Activated naive CD8-positive, alpha-beta T cell treated with anti-CD3 and anti-CD28 coated beads for 36 hours (primary cell): Measurements from ENCODE around the gene ZBTB47. TPM values are rescaled to one million over a fixed set of nuclear protein-coding genes. Genes with fewer than 3 reads are reported as not detected.

ENCODE experiments used
- DNase-seq: peaks from one replicate; pipeline ENCODE4 v3.0.0; 2021
- H3K27ac Mint-ChIP-seq: one replicate; pipeline ENCODE4 v1.8.0; 2022; ENCODE audit warnings: mild to moderate bottlenecking, moderate library complexity, mixed read lengths
- H3K27me3 Mint-ChIP-seq: one replicate; pipeline ENCODE4 v1.8.0; 2022; ENCODE audit warnings: mild to moderate bottlenecking, mixed read lengths
- H3K36me3 Mint-ChIP-seq: one replicate; pipeline ENCODE4 v1.8.0; 2021; ENCODE audit warnings: mild to moderate bottlenecking, mixed read lengths
- H3K4me1 Mint-ChIP-seq: one replicate; pipeline ENCODE4 v1.8.0; 2021; ENCODE audit warnings: mixed read lengths
- H3K4me3 Mint-ChIP-seq: one replicate; pipeline ENCODE4 v1.8.0; 2022; ENCODE audit warnings: mild to moderate bottlenecking, moderate library complexity, mixed read lengths
- H3K9me3 Mint-ChIP-seq: one replicate; pipeline ENCODE4 v1.8.0; 2022; ENCODE audit warnings: mixed read lengths
- total RNA-seq, 2 experiments: library from RNA; stranded (reverse); gene quantifications; one replicate each; pipeline ENCODE4 v1.2.3, GENCODE V29; 2021

Gene ZBTB47
- total RNA-seq, 2 experiments from 2014 or later: 0.68 to 0.87 TPM

GRCh38 chr3:42702066-42702951, 48.8 kb downstream of the ZBTB47 start, which contains the start of gene HHATL:
Gene HHATL, minus strand, starts transcription at chr3:42702798. Its CDS starts 1,972 bp downstream, at chr3:42700826.
- Mint-ChIP-seq H3K9me3 (no peaks in the 10 kb centered on the region), H3K36me3 (no peaks in the 10 kb centered on the region), H3K27ac (no peak within 1 kb of the TSS), H3K4me1 (peaks cover 2% of the 10 kb centered on the region), H3K4me3 (no peak within 1 kb of the TSS), H3K27me3 (peaks cover 4% of the 10 kb centered on the region)
- DNase-seq: no peak

GRCh38 chr3:42702982-42703694, 49.6 kb downstream of the ZBTB47 start:
- H3K4me3 Mint-ChIP-seq: no peak overlapping the region
- H3K4me1 Mint-ChIP-seq: peaks cover 2% of the 10 kb centered on the region
- H3K27me3 Mint-ChIP-seq: peaks cover 4% of the 10 kb centered on the region
- no peaks in the 10 kb centered on the region for H3K36me3 Mint-ChIP-seq
- H3K27ac Mint-ChIP-seq: no peak overlapping the region
- DNase-seq: no peak
- H3K9me3 Mint-ChIP-seq: no peaks in the 10 kb centered on the region

GRCh38 chr3:42703695-42704025, 50.2 kb downstream of the ZBTB47 start:
- DNase-seq: no peak
- H3K4me1 Mint-ChIP-seq: peaks cover 2% of the 10 kb centered on the region
- H3K27ac Mint-ChIP-seq: no peak overlapping the region
- H3K4me3 Mint-ChIP-seq: no peak overlapping the region
- no peaks in the 10 kb centered on the region for H3K36me3 Mint-ChIP-seq
- no peaks in the 10 kb centered on the region for H3K9me3 Mint-ChIP-seq
- peaks cover 4% of the 10 kb centered on the region for H3K27me3 Mint-ChIP-seq

GRCh38 chr3:42704136-42704841, 50.8 kb downstream of the ZBTB47 start:
- no peaks in the 10 kb centered on the region for H3K9me3 Mint-ChIP-seq
- no peaks in the 10 kb centered on the region for H3K4me1 Mint-ChIP-seq
- peaks cover 4% of the 10 kb centered on the region for H3K27me3 Mint-ChIP-seq
- no peak overlapping the region for H3K27ac Mint-ChIP-seq
- H3K4me3 Mint-ChIP-seq: no peak overlapping the region
- DNase-seq: no peak
- H3K36me3 Mint-ChIP-seq: no peaks in the 10 kb centered on the region

GRCh38 chr3:42705058-42705767, 51.7 kb downstream of the ZBTB47 start:
- Mint-ChIP-seq H3K27ac (no peak overlapping the region), H3K4me3 (no peak overlapping the region), H3K36me3 (no peaks in the 10 kb centered on the region), H3K4me1 (no peaks in the 10 kb centered on the region), H3K9me3 (no peaks in the 10 kb centered on the region), H3K27me3 (no peaks in the 10 kb centered on the region)
- no peak for DNase-seq

GRCh38 chr3:42705962-42706585, 52.6 kb downstream of the ZBTB47 start:
- Mint-ChIP-seq H3K4me3 (no peak overlapping the region), H3K27ac (no peak overlapping the region), H3K36me3 (no peaks in the 10 kb centered on the region), H3K4me1 (no peaks in the 10 kb centered on the region), H3K27me3 (no peaks in the 10 kb centered on the region), H3K9me3 (no peaks in the 10 kb centered on the region)
- no peak for DNase-seq

GRCh38 chr3:42706721-42707619, 53.5 kb downstream of the ZBTB47 start:
- Mint-ChIP-seq H3K36me3 (no peaks in the 10 kb centered on the region), H3K4me3 (no peak overlapping the region), H3K9me3 (no peaks in the 10 kb centered on the region), H3K27ac (no peak overlapping the region), H3K4me1 (no peaks in the 10 kb centered on the region), H3K27me3 (no peaks in the 10 kb centered on the region)
- no peak for DNase-seq

GRCh38 chr3:42707620-42708355, 54.3 kb downstream of the ZBTB47 start:
- H3K27ac Mint-ChIP-seq: no peak overlapping the region

GRCh38 chr3:42708611-42709151, 55.2 kb downstream of the ZBTB47 start:
- no peak overlapping the region for H3K4me3 Mint-ChIP-seq
- no peaks in the 10 kb centered on the region for H3K36me3 Mint-ChIP-seq
- H3K27ac Mint-ChIP-seq: no peak overlapping the region
- H3K27me3 Mint-ChIP-seq: no peaks in the 10 kb centered on the region
- no peaks in the 10 kb centered on the region for H3K4me1 Mint-ChIP-seq
- no peaks in the 10 kb centered on the region for H3K9me3 Mint-ChIP-seq
- DNase-seq: no peak

More at GRCh38 chr3:42707620-42708355, 54.3 kb downstream of the ZBTB47 start:
- DNase-seq: no peak
- no peaks in the 10 kb centered on the region for H3K4me1 Mint-ChIP-seq
- no peaks in the 10 kb centered on the region for H3K27me3 Mint-ChIP-seq
- no peaks in the 10 kb centered on the region for H3K9me3 Mint-ChIP-seq
- no peak overlapping the region for H3K4me3 Mint-ChIP-seq
- H3K36me3 Mint-ChIP-seq: no peaks in the 10 kb centered on the region

- H3K9me3 Mint-ChIP-seq: no peaks in the 10 kb centered on the region
- H3K4me1 Mint-ChIP-seq: no peaks in the 10 kb centered on the region
- no peak overlapping the region for H3K4me3 Mint-ChIP-seq
- H3K27ac Mint-ChIP-seq: no peak overlapping the region
- no peaks in the 10 kb centered on the region for H3K27me3 Mint-ChIP-seq
- H3K36me3 Mint-ChIP-seq: no peaks in the 10 kb centered on the region
- no peak for DNase-seq
Observed at GRCh38 chr3:42709621-42710020, 56.1 kb downstream of the ZBTB47 start.

GRCh38 chr3:42710323-42711021, 57.0 kb downstream of the ZBTB47 start:
- Mint-ChIP-seq H3K36me3 (no peaks in the 10 kb centered on the region), H3K4me3 (no peak overlapping the region), H3K27me3 (no peaks in the 10 kb centered on the region), H3K9me3 (no peaks in the 10 kb centered on the region), H3K27ac (no peak overlapping the region), H3K4me1 (no peaks in the 10 kb centered on the region)
- no peak for DNase-seq

- no peak for DNase-seq
- Mint-ChIP-seq H3K27me3 (no peaks in the 10 kb centered on the region), H3K27ac (no peak overlapping the region), H3K4me3 (no peak overlapping the region), H3K36me3 (no peaks in the 10 kb centered on the region), H3K4me1 (no peaks in the 10 kb centered on the region), H3K9me3 (no peaks in the 10 kb centered on the region)
Observed at GRCh38 chr3:42711491-42712343, 58.2 kb downstream of the ZBTB47 start.
